ENCODE results near the gene IGFL1.
"Not testable (repeated sequence)": the region's sequence is repeated elsewhere in the genome, so short reads cannot be mapped to it uniquely, and the experiment has no call there.

- TF ChIP-seq EP300 (IDR thresholded peaks at IDR 0.05); BHLHE40 (IDR thresholded peaks at IDR 0.05; ENCODE audit: low read depth, low read length); CTCF (IDR thresholded peaks at IDR 0.05); RFX5 (IDR thresholded peaks at IDR 0.05); POLR2A (IDR thresholded peaks at IDR 0.05; ENCODE audit: low read length); BCL3 (IDR thresholded peaks at IDR 0.05); TFCP2L1 (CRISPR knock-in tag; IDR thresholded peaks at IDR 0.05); POLR2AphosphoS2 (conservative IDR thresholded peaks at IDR 0.05; ENCODE audit: low read length); CBX2 (IDR thresholded peaks at IDR 0.05; ENCODE audit: borderline replicate concordance, low read depth); MAFK (IDR thresholded peaks at IDR 0.05; ENCODE audit: partially characterized antibody); MAZ (IDR thresholded peaks at IDR 0.05; ENCODE audit: borderline replicate concordance, low read depth, low read length); REST (IDR thresholded peaks at IDR 0.05): not testable (repeated sequence)
Observed at GRCh38 chr19:46212592-46212991, 16.9 kb upstream of the IGFL1 start.

Data from A549 (cell line).